CD4-positive, alpha-beta T cell treated with Interleukin-10 for 1 hour (primary cell): ENCODE data around the gene P3H4.
A peak's percentile ranks its signal among the peaks of the same experiment; 100 is the strongest.
"Not testable (repeated sequence)": the region's sequence is repeated elsewhere in the genome, so short reads cannot be mapped to it uniquely, and the experiment has no call there.

Source experiments
- DNase-seq: peaks from one replicate; pipeline ENCODE4 v3.0.0-alpha.2; 2020

Gene P3H4

GRCh38 chr17:41811549-41812380 is at the start of gene P3H4:
P3H4 (minus strand) TSS chr17:41811949; CDS start chr17:41811915, 34 bp downstream.
- DNase-seq = peak; percentile 76

DNA sequence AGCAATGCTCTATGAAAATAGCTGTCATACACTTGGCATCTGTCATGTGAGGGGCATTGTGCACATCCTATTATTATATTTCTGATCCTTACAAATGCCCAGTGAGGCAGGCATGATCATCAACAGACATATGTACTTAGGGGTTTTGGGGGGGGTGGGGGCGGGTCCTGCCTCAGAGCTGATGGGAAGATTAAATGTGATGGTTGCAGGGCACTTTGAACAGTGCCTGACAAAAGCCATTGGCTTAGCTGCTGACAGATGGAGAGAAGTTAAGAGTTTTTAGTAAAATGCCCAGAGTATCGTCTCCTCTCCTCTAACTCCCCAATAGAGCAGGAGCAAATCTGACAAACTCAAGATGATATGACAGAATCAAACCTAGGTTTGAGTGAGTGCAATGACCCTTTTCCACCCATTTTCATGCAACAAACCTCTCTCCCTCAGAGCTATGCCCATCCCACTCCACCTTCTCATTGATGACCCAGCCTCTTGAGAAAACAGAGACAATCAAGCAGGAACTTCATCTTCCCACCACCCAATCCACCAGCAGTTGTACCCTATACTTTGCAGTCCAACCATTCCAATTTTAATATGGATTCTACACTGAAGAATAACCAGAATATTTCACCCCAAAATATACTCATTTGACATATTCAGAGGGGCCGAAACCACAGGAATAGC is 48.6 kb upstream of the P3H4 start:
- no peak for DNase-seq

- DNase-seq = not testable (repeated sequence)
These were observed 39.6 kb upstream of the P3H4 start for GRCh38 chr17:41851382-41851781.

DNA sequence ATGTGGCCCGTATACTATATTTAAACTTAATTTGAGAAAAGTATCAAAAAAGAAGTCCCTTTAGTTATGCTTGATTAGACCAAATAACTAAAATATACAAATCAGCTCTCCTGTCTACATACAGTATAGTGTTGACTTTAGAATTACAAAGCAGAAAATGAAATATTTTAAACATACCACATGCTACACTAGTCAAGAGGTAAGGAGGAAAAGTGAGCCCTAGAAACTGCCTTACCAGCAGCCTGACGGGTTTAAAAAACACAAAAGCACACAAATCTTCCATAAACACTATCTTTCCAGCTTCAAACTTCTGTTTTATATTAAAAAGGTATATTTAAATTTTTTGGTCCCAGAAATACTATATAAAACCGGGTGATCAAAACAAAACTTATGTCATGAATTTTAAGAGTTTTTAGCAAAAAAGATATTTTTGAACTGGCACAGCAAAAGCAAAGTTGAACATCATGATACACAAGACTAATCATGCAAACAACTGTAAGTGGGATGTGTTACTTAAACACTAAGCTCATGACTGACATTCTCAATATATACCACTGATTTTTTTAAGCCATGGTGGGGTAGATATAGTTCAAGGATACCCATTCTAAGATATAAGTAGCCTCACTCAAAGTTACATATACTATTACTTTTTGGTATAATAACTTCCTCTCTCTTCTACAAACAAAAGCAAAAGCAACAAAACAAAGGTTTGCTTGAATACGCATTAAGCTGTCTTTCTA is 37.7 kb upstream of the P3H4 start:
- no peak for DNase-seq

DNA sequence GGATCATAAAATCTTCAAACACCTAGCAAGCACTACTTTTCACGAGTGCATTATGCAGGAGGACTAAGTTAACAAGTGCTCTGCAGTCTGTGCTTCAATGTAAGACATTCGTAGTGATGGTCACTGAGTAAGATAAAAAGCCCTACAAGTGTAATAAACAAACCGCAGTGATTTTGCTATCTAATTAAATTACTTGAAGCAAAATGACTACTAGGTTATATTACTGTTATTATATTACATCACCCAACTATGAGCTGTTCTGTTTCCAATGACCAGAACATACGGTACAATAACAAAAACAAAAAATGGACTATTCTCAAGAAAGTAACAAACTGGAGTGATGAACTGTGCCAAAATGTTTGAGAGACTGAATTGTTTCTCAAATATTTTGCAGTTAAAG is 37.0 kb upstream of the P3H4 start:
- DNase-seq = no peak

- no peak for DNase-seq
These were observed 33.2 kb upstream of the P3H4 start for GRCh38 chr17:41844971-41845370.

DNA sequence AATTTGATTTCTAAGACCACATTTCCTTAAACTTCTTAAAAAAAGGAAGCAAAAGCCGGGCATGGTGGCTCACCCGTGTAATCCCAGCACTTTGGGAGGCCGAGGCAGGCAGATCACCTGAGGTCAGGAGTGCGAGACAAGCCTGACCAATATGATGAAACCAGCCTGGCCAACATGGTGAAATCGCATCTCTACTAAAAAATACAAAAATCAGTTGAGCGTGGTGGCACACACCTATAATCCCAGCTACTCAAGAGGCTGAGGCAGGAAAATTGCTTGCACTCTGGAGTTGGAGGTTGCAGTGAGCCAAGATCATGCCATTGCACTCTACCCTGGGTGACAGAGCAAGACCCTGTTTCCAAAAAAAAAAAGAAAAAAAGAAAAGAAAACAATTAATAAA is 29.0 kb upstream of the P3H4 start:
- DNase-seq = not testable (repeated sequence)

GRCh38 chr17:41839448-41839847 is 27.7 kb upstream of the P3H4 start:
- not testable (repeated sequence) for DNase-seq

- DNase-seq = no peak
These were observed 26.2 kb upstream of the P3H4 start, which contains the start of gene KLHL10 for GRCh38 chr17:41837761-41838538. KLHL10 (plus strand) TSS chr17:41837825; CDS start chr17:41837933, 108 bp downstream.

- no peak for DNase-seq
These were observed 24.9 kb upstream of the P3H4 start for GRCh38 chr17:41836550-41837196.

GRCh38 chr17:41835800-41836549 is 24.2 kb upstream of the P3H4 start, which contains the start of gene NT5C3B:
NT5C3B (minus strand) TSS chr17:41836232; CDS start chr17:41836193, 39 bp downstream.
- peak; percentile 48 for DNase-seq

DNA sequence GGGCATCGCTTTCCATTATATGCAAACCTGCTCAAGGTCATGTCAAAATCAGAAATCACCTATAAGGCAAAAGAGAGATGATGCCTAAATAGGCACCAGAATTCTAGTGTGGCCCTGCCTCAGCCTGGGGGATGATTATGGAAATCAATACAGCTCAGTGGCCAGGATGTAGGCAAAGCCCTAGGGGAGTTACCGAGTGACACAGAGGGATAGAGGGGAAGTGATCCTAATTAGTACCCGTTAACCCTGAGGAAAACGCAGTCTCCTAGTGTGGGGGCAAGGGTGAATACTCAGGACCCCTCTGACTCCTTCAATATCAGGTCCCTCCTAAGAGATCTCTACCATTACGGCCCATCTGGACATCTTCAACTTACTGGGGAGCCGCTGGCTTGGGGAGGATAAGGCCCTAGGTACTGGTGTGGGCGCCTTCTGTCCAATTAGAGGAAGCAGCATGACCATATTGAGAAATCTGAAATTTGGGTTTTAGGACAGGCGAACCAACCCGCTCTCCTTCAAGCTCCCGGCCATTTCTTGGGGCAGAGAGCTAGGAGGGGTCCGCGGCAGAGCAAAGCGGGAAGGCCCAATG is 23.6 kb upstream of the P3H4 start:
- DNase-seq = no peak

DNA sequence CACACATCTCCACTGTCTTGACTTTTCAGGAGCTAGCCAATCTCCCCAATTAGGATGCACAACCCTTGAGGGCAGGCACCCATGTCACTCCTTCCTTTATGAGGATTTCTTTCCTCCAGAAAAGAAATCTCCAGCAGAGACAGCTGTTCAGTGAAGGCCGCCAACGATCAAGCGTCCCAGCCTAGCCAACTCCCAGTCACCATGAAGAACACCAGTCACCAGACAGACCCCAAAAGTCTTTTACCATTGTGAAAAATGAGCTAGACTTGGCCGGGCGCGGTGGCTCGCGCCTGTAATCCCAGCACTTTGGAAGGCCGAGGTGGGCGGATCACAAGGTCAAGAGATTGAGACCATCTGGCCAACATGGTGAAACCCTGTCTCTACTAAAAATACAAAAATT is 18.2 kb upstream of the P3H4 start:
- DNase-seq = not testable (repeated sequence)

- DNase-seq = no peak
These were observed 13.6 kb upstream of the P3H4 start for GRCh38 chr17:41825175-41825845.

GRCh38 chr17:41824086-41824485 is 12.3 kb upstream of the P3H4 start:
- no peak for DNase-seq

- DNase-seq = no peak
These were observed 11.8 kb upstream of the P3H4 start for GRCh38 chr17:41823580-41823979.

GRCh38 chr17:41823141-41823524 is 11.4 kb upstream of the P3H4 start:
- DNase-seq = no peak

- no peak for DNase-seq
These were observed 10.7 kb upstream of the P3H4 start for GRCh38 chr17:41822216-41823140.

- no peak for DNase-seq
These were observed 10.0 kb upstream of the P3H4 start for GRCh38 chr17:41821776-41822175.
